Activated T-cell treated with anti-CD3 and anti-CD28 coated beads, Interleukin-2, amount 50 U/mL, for 4 hours (primary cell): ENCODE measurements around the gene GRK4. TPM values are rescaled to one million over a fixed set of nuclear protein-coding genes. Genes with fewer than 3 reads are reported as not detected.
A peak's percentile ranks its signal among the peaks of the same experiment; 100 is the strongest.
"Not testable (repeated sequence)": the region's sequence is repeated elsewhere in the genome, so short reads cannot be mapped to it uniquely, and the experiment has no call there.

Source experiments
- ATAC-seq, 2 donors: fragments of 200-7000 bp; cut with Tn5 transposase; one replicate each; pipeline ENCODE4 v1.10.0; 2021
- DNase-seq: peaks from one replicate; pipeline ENCODE4 v3.0.0-alpha.2; 2020
- H3K27me3 Mint-ChIP-seq: one replicate; pipeline ENCODE4 v1.8.0; 2021; ENCODE audit warnings: low read depth, mixed read lengths
- H3K36me3 Mint-ChIP-seq: one replicate; pipeline ENCODE4 v1.8.0; 2022; ENCODE audit warnings: mixed read lengths; ENCODE audit not compliant: insufficient read depth
- H3K4me1 Mint-ChIP-seq: one replicate; pipeline ENCODE4 v1.8.0; 2021; ENCODE audit warnings: low read depth, mixed read lengths
- H3K4me3 Mint-ChIP-seq: one replicate; pipeline ENCODE4 v1.8.0; 2021; ENCODE audit warnings: mild to moderate bottlenecking, moderate library complexity, mixed read lengths
- H3K9me3 Mint-ChIP-seq: one replicate; pipeline ENCODE4 v1.8.0; 2021; ENCODE audit warnings: mixed read lengths
- total RNA-seq, 3 donors: library from RNA; stranded (reverse); gene quantifications; one replicate each; pipeline ENCODE4 v1.2.1, GENCODE V29; 2021

The GRK4 gene
- total RNA-seq, 3 donors from 2014 or later, result 2.7 to 3.0 (median 2.9) TPM

GRCh38 chr4:2981256-2981819 lies 18.0 kb downstream of the GRK4 start:
- ATAC-seq, result no peak
- H3K27me3 Mint-ChIP-seq, result peaks cover 2% of the 10 kb centered on the region
- no peak for DNase-seq
- no peaks in the 10 kb centered on the region for H3K36me3 Mint-ChIP-seq
- no peaks in the 10 kb centered on the region for H3K4me1 Mint-ChIP-seq
- peaks cover 4% of the 10 kb centered on the region for H3K9me3 Mint-ChIP-seq
- H3K4me3 Mint-ChIP-seq, result no peak overlapping the region

GRCh38 chr4:2982012-2982411 lies 18.6 kb downstream of the GRK4 start:
- no peaks in the 10 kb centered on the region for H3K36me3 Mint-ChIP-seq
- no peak for ATAC-seq
- DNase-seq, result no peak
- H3K4me3 Mint-ChIP-seq, result no peak overlapping the region
- peaks cover 4% of the 10 kb centered on the region for H3K9me3 Mint-ChIP-seq
- peaks cover 2% of the 10 kb centered on the region for H3K27me3 Mint-ChIP-seq
- no peaks in the 10 kb centered on the region for H3K4me1 Mint-ChIP-seq

GRCh38 chr4:2983715-2984114 lies 20.3 kb downstream of the GRK4 start:
- H3K4me1 Mint-ChIP-seq, H3K36me3 Mint-ChIP-seq, DNase-seq, H3K4me3 Mint-ChIP-seq, H3K27me3 Mint-ChIP-seq, ATAC-seq, H3K9me3 Mint-ChIP-seq: not testable (repeated sequence)

- no peak overlapping the region for H3K4me3 Mint-ChIP-seq
- DNase-seq, result no peak
- H3K9me3 Mint-ChIP-seq, result no peaks in the 10 kb centered on the region
- no peaks in the 10 kb centered on the region for H3K36me3 Mint-ChIP-seq
- no peaks in the 10 kb centered on the region for H3K4me1 Mint-ChIP-seq
- ATAC-seq, result no peak
- peaks cover 3% of the 10 kb centered on the region for H3K27me3 Mint-ChIP-seq
Measured at GRCh38 chr4:2991243-2991642, 27.9 kb downstream of the GRK4 start.

- peaks cover 2% of the 10 kb centered on the region for H3K27me3 Mint-ChIP-seq
- no peaks in the 10 kb centered on the region for H3K9me3 Mint-ChIP-seq
- no peaks in the 10 kb centered on the region for H3K36me3 Mint-ChIP-seq
- H3K4me3 Mint-ChIP-seq, result no peak overlapping the region
- ATAC-seq (no peak), DNase-seq (no peak)
- no peaks in the 10 kb centered on the region for H3K4me1 Mint-ChIP-seq
Measured at GRCh38 chr4:2994917-2995316, 31.5 kb downstream of the GRK4 start.

GRCh38 chr4:2995546-2996265 lies 32.3 kb downstream of the GRK4 start:
- DNase-seq (no peak), ATAC-seq (no peak)
- peaks cover 2% of the 10 kb centered on the region for H3K27me3 Mint-ChIP-seq
- H3K4me3 Mint-ChIP-seq, result no peak overlapping the region
- no peaks in the 10 kb centered on the region for H3K4me1 Mint-ChIP-seq
- no peaks in the 10 kb centered on the region for H3K9me3 Mint-ChIP-seq
- no peaks in the 10 kb centered on the region for H3K36me3 Mint-ChIP-seq

GRCh38 chr4:2996415-2996814 lies 33.0 kb downstream of the GRK4 start:
- Mint-ChIP-seq H3K9me3 (no peaks in the 10 kb centered on the region), H3K27me3 (no peaks in the 10 kb centered on the region), H3K4me3 (no peak overlapping the region), H3K4me1 (no peaks in the 10 kb centered on the region), H3K36me3 (no peaks in the 10 kb centered on the region)
- no peak for ATAC-seq
- no peak for DNase-seq

- Mint-ChIP-seq H3K4me1 (peaks cover 2% of the 10 kb centered on the region), H3K4me3 (no peak overlapping the region), H3K27me3 (peaks cover 17% of the 10 kb centered on the region), H3K9me3 (no peaks in the 10 kb centered on the region), H3K36me3 (no peaks in the 10 kb centered on the region)
- no peak for DNase-seq
- ATAC-seq, result no peak
Measured at GRCh38 chr4:3007724-3008123, 44.4 kb downstream of the GRK4 start.

- peaks cover 23% of the 10 kb centered on the region for H3K27me3 Mint-ChIP-seq
- DNase-seq (no peak), ATAC-seq (peak in 1 of 2 donors; percentile 32)
- no peaks in the 10 kb centered on the region for H3K36me3 Mint-ChIP-seq
- H3K4me1 Mint-ChIP-seq, result peaks cover 7% of the 10 kb centered on the region
- no peak overlapping the region for H3K4me3 Mint-ChIP-seq
- no peaks in the 10 kb centered on the region for H3K9me3 Mint-ChIP-seq
Measured at GRCh38 chr4:3009422-3009821, 46.1 kb downstream of the GRK4 start.

GRCh38 chr4:3010577-3010976 lies 47.2 kb downstream of the GRK4 start:
- no peaks in the 10 kb centered on the region for H3K9me3 Mint-ChIP-seq
- no peak overlapping the region for H3K4me3 Mint-ChIP-seq
- H3K36me3 Mint-ChIP-seq, result no peaks in the 10 kb centered on the region
- DNase-seq (no peak), ATAC-seq (no peak)
- peaks cover 7% of the 10 kb centered on the region for H3K4me1 Mint-ChIP-seq
- H3K27me3 Mint-ChIP-seq, result peaks cover 26% of the 10 kb centered on the region

GRCh38 chr4:3010998-3011397 lies 47.6 kb downstream of the GRK4 start:
- Mint-ChIP-seq H3K9me3 (no peaks in the 10 kb centered on the region), H3K4me3 (no peak overlapping the region), H3K4me1 (peaks cover 7% of the 10 kb centered on the region), H3K36me3 (no peaks in the 10 kb centered on the region), H3K27me3 (peaks cover 26% of the 10 kb centered on the region)
- ATAC-seq (no peak), DNase-seq (no peak)

- DNase-seq (no peak), ATAC-seq (no peak)
- Mint-ChIP-seq H3K4me1 (peaks cover 7% of the 10 kb centered on the region), H3K9me3 (no peaks in the 10 kb centered on the region), H3K27me3 (peaks cover 23% of the 10 kb centered on the region), H3K36me3 (no peaks in the 10 kb centered on the region), H3K4me3 (no peak overlapping the region)
Measured at GRCh38 chr4:3011456-3012220, 48.3 kb downstream of the GRK4 start.

- no peaks in the 10 kb centered on the region for H3K36me3 Mint-ChIP-seq
- ATAC-seq (no peak), DNase-seq (no peak)
- no peaks in the 10 kb centered on the region for H3K9me3 Mint-ChIP-seq
- peaks cover 7% of the 10 kb centered on the region for H3K4me1 Mint-ChIP-seq
- peaks cover 18% of the 10 kb centered on the region for H3K27me3 Mint-ChIP-seq
- no peak overlapping the region for H3K4me3 Mint-ChIP-seq
Measured at GRCh38 chr4:3013323-3013722, 50.0 kb downstream of the GRK4 start.

- Mint-ChIP-seq H3K4me3 (no peak overlapping the region), H3K4me1 (peaks cover 7% of the 10 kb centered on the region), H3K27me3 (peaks cover 18% of the 10 kb centered on the region), H3K9me3 (no peaks in the 10 kb centered on the region), H3K36me3 (no peaks in the 10 kb centered on the region)
- no peak for DNase-seq
- peak; percentile 82 to 85 for ATAC-seq
Measured at GRCh38 chr4:3013839-3014350, 50.5 kb downstream of the GRK4 start.
